ENCODE results near the gene TMEM126B. TPM values are rescaled to one million over a fixed set of nuclear protein-coding genes. Genes with fewer than 3 reads are reported as not detected.

Gene TMEM126B
- total and polyA plus RNA-seq, 2 donors (not counting 3 experiments of a cell fraction or from before 2014, with no cell fraction given): 51.2 to 53.7 TPM

DNA sequence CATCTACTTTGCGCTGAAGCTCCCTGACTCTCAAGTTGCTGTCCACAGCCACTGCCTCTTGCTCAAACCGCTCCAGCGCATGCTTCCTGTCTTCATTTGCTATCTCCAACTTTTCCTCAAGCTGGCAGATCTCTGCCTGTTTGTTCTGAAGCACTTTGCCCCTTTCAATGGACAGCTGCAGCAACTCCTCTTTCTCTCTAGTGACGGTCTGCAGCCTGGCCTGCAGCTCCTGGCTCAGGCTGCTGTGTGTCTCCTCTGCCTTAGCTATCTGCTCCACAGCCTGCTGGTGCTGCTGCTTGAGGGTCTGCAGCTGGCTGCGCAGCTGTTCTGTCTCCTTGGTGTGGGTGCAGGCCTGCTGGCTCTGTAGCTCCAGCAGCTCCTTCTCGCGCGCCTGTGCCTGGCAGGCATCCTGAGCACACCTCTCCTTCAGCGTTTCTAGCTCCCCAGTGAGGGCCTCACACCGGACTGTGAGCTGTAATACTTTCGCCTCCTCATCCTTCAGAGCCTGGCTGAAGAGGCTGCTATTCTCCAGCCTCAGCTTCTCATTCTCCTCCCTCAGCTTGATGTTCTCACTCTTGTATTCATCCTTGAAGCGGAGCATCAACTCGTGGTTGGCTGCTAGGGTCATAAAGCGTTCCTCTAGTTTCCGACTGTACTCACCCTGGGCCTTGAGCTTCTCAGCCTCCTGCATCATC, 56.9 kb downstream of the TMEM126B start:
- dilution Hi-C loops (cut with MboI; ENCODE audit: extremely low pct_ligation_motif_present, low sequenced_read_pairs) (no loop called here), intact Hi-C loops (cut with micrococcal nuclease) (no loop called here)
- FAIRE-seq (no peak), DNase-seq (ENCODE audit: low read depth, low spot score) (no peak)
- no peaks in the 10 kb centered on the region for H4K20me1 ChIP-seq (replicated peaks; ENCODE audit: control insufficient read depth, extremely low read depth, insufficient read depth, low read length)
- CTCF ChIA-PET: interaction anchor here (0.7 to 2.2 kb wide), 6 partner anchors 8 to 122 kb away, joined by 3 to 12 read pairs (median 3); no protein-coding TSS in a partner anchor
- H3K27me3 ChIP-seq (ENCODE audit: control insufficient read depth in 2 of 2, insufficient read depth in 2 of 2, low read length in 2 of 2): peaks cover 2 to 12% of the 10 kb centered on the region in 2 experiments
- H3K79me2 ChIP-seq (ENCODE audit: control insufficient read depth, insufficient read depth, low read length): no peaks in the 10 kb centered on the region
- peaks cover 4% of the 10 kb centered on the region for H3K4me1 ChIP-seq (ENCODE audit: control insufficient read depth, extremely low read depth, insufficient read depth, low read length)
- TF ChIP-seq, protein P1, sequence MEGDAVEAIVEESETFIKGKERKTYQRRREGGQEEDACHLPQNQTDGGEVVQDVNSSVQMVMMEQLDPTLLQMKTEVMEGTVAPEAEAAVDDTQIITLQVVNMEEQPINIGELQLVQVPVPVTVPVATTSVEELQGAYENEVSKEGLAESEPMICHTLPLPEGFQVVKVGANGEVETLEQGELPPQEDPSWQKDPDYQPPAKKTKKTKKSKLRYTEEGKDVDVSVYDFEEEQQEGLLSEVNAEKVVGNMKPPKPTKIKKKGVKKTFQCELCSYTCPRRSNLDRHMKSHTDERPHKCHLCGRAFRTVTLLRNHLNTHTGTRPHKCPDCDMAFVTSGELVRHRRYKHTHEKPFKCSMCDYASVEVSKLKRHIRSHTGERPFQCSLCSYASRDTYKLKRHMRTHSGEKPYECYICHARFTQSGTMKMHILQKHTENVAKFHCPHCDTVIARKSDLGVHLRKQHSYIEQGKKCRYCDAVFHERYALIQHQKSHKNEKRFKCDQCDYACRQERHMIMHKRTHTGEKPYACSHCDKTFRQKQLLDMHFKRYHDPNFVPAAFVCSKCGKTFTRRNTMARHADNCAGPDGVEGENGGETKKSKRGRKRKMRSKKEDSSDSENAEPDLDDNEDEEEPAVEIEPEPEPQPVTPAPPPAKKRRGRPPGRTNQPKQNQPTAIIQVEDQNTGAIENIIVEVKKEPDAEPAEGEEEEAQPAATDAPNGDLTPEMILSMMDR (IDR thresholded peaks at IDR 0.05; ENCODE audit: extremely low read depth in 1 of 2, insufficient read depth in 1 of 2, low read depth in 1 of 2, low read length in 2 of 2): no peak
- TF ChIP-seq, protein P2, sequence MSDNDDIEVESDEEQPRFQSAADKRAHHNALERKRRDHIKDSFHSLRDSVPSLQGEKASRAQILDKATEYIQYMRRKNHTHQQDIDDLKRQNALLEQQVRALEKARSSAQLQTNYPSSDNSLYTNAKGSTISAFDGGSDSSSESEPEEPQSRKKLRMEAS (IDR thresholded peaks at IDR 0.05; ENCODE audit: insufficient read depth, insufficient read length): no peak
- TF ChIP-seq POLR2AphosphoS5 (IDR thresholded peaks at IDR 0.05; ENCODE audit: insufficient read depth, low read depth, low read length): no peak
- no peak for TF ChIP-seq FOS (IDR thresholded peaks at IDR 0.05; ENCODE audit: borderline replicate concordance, insufficient read depth, low read length)
- no peak for TF ChIP-seq JUN (IDR thresholded peaks at IDR 0.05; ENCODE audit: borderline replicate concordance, insufficient read depth, insufficient read length, low read depth)
- TF ChIP-seq MYC (IDR thresholded peaks at IDR 0.05; ENCODE audit: low read depth, low read length): no peak
- TF ChIP-seq POLR2A (IDR thresholded peaks at IDR 0.05; ENCODE audit: low read depth, low read length): no peak
- TF ChIP-seq GATA2 (IDR thresholded peaks at IDR 0.05; ENCODE audit: insufficient read depth, insufficient read length, low read depth, low read length): no peak
- no peak for TF ChIP-seq EZH2 (IDR thresholded peaks at IDR 0.05; ENCODE audit: borderline replicate concordance, low read depth, low read length, severe bottlenecking)
- H3K27ac ChIP-seq (ENCODE audit: insufficient read depth, low read depth, low read length): no peak overlapping the region
- H2AFZ ChIP-seq (ENCODE audit: low read depth, low read length): no peak overlapping the region
- BruUV-seq (replicated peaks): no TSS peak
- no peak overlapping the region for H3K9ac ChIP-seq (replicated peaks; ENCODE audit: extremely low read depth, insufficient read depth, low read length)
- no peaks in the 10 kb centered on the region for H3K9me1 ChIP-seq (replicated peaks; ENCODE audit: control insufficient read depth, extremely low read depth, insufficient read depth, low read length)
- H3K36me3 ChIP-seq (ENCODE audit: control insufficient read depth in 2 of 2, extremely low read depth in 1 of 2, insufficient read depth in 2 of 2, low read length in 2 of 2): no peaks in the 10 kb centered on the region
- POLR2A ChIA-PET: no interaction called here
- no peak overlapping the region for H3K4me2 ChIP-seq (ENCODE audit: insufficient read depth, low read length)
- no peak overlapping the region for H3K4me3 ChIP-seq (replicated peaks in 1 of 3; ENCODE audit: insufficient read depth in 1 of 3, low read depth in 1 of 3, low read length in 3 of 3)
- H3K9me3 ChIP-seq (replicated peaks; ENCODE audit: control insufficient read depth, insufficient read depth, low read length): no peaks in the 10 kb centered on the region

Measured in endothelial cell of umbilical vein (primary cell).